ENCODE measurements around the gene ZFHX3. TPM values are rescaled to one million over a fixed set of nuclear protein-coding genes. Genes with fewer than 3 reads are reported as not detected.

The ZFHX3 gene
- total RNA-seq, 1 donor from 2014 or later = 34.8 TPM

DNA sequence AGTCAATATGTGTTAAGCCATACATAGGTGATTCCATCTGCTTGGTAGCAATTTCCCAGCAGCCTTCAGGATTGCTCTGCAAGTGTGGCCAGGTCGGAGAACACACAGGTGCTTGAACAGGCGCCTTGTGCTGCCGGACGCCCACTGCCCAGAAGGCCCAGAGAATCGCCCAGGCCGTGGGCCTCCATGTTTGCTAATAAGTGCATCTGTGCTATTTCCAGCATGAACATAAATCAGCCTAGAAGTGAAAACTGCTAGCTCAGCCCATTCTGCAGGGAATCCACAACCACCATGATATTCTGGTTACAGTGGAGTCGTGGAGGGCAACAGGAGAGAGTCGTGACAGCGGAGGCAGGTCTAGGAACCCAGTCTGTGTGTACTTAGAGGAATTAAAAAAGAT, 78.1 kb downstream of the ZFHX3 start:
- peaks cover 0 to 12% of the 10 kb centered on the region in 2 donors for H3K36me3 ChIP-seq
- TF ChIP-seq CTCF (IDR thresholded peaks at IDR 0.05) = no peak
- H3K27ac ChIP-seq = peak overlapping the region in 1 of 2 donors; percentile 11
- no peaks in the 10 kb centered on the region for H3K9me3 ChIP-seq
- no peak overlapping the region for H3K4me3 ChIP-seq
- H3K4me1 ChIP-seq = peaks cover 0 to 32% of the 10 kb centered on the region in 2 donors
- intact Hi-C loops (cut with DNase I) = no loop called here
- no peaks in the 10 kb centered on the region for H3K27me3 ChIP-seq
- DNase-seq (ENCODE audit: low spot score in 2 of 2) = no peak

- H3K4me1 ChIP-seq = peaks cover 0 to 29% of the 10 kb centered on the region in 2 donors
These were observed 78.8 kb downstream of the ZFHX3 start for GRCh38 chr16:72969146-72969545.

DNA sequence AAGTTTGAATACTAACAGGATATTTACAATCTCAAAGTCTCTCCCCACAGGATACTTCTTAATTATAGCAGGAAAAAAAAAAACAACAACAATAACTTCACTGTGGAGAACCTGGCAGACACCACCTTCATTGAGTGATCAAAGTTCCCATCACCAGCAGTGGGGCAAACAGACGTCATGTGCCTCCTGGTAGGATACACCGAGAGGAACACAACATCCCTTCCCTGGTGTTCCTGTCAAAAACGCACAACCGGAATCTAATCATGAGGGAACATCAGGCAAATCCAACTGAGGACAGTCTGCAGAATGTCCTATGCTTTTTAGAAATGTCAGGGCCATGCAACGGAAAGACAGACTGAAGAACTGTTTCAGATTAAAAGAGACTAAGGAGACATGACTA, 80.0 kb downstream of the ZFHX3 start:
- intact Hi-C loops (cut with DNase I) = no loop called here
- Histone ChIP-seq H3K27ac (no peak overlapping the region), H3K27me3 (no peaks in the 10 kb centered on the region), H3K36me3 (peaks cover 0 to 12% of the 10 kb centered on the region in 2 donors), H3K4me3 (no peak overlapping the region), H3K4me1 (peaks cover 0 to 30% of the 10 kb centered on the region in 2 donors), H3K9me3 (no peaks in the 10 kb centered on the region)
- TF ChIP-seq CTCF (IDR thresholded peaks at IDR 0.05) = no peak
- no peak for DNase-seq (ENCODE audit: low spot score in 2 of 2)

More at GRCh38 chr16:72969146-72969545, 78.8 kb downstream of the ZFHX3 start:
- intact Hi-C loops (cut with DNase I) = no loop called here
- peak overlapping the region; percentile 11 to 48 for H3K27ac ChIP-seq
- peaks cover 0 to 12% of the 10 kb centered on the region in 2 donors for H3K36me3 ChIP-seq
- H3K27me3 ChIP-seq = no peaks in the 10 kb centered on the region
- no peak for DNase-seq (ENCODE audit: low spot score in 2 of 2)
- TF ChIP-seq CTCF (IDR thresholded peaks at IDR 0.05) = no peak
- H3K9me3 ChIP-seq = no peaks in the 10 kb centered on the region
- H3K4me3 ChIP-seq = no peak overlapping the region

DNA sequence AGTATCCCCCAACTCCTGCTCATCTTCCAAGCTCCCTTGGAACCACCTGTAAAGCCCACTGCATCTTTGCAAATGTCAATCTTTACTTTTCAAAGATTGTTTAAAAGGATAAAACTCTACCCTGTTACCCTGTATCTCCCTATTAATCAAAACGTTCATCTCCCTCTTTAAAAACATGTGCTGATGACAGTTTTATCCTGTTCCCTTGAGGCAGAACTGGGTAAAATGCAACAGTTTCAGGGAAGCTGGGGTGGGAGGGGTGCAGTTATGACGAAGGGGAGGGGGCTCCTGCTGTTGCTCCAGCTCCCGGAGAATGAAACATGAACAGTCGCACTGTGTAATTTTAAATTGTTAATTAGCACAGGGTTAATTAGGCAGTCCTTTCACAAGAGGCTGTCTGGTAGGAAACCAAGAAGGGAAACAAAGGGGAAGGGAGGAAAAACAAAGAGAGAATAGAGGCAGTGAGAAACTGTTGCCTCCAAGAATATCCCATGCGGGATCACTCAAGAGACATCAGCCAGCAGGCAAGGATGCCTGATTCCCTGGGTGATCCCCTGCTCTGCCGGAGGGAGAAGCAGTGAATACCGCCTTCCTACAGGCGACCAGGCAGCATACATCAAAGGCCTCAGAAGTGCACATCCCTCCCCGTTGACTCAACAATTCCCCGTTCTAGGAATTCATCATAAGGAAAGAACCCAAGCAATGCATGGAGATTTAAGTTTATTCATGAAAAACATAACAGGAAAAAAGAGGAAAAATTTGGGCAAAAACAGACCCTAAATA, 84.2 kb downstream of the ZFHX3 start:
- Histone ChIP-seq H3K36me3 (peaks cover 10 to 27% of the 10 kb centered on the region in 2 donors), H3K9me3 (no peaks in the 10 kb centered on the region), H3K27me3 (no peaks in the 10 kb centered on the region), H3K4me3 (no peak overlapping the region), H3K27ac (no peak overlapping the region), H3K4me1 (peaks cover 0 to 5% of the 10 kb centered on the region in 2 donors)
- intact Hi-C loops (cut with DNase I) = no loop called here
- TF ChIP-seq CTCF (IDR thresholded peaks at IDR 0.05) = no peak
- DNase-seq (ENCODE audit: low spot score in 2 of 2) = no peak

- H3K36me3 ChIP-seq = peaks cover 24 to 40% of the 10 kb centered on the region in 2 donors
- H3K4me1 ChIP-seq = peaks cover 0 to 4% of the 10 kb centered on the region in 2 donors
- no peak for TF ChIP-seq CTCF (IDR thresholded peaks at IDR 0.05)
- DNase-seq (ENCODE audit: low spot score in 2 of 2) = no peak
- H3K9me3 ChIP-seq = no peaks in the 10 kb centered on the region
- H3K27me3 ChIP-seq = no peaks in the 10 kb centered on the region
- no peak overlapping the region for H3K4me3 ChIP-seq
- H3K27ac ChIP-seq = no peak overlapping the region
- intact Hi-C loops (cut with DNase I) = no loop called here
These were observed 85.6 kb downstream of the ZFHX3 start for GRCh38 chr16:72962347-72962746.
